Measurements from ENCODE around the gene PPFIA1.

The PPFIA1 gene

GRCh38 chr11:70433526-70433925 is 163.0 kb downstream of the PPFIA1 start:
- DNase-seq: no peak

All from central memory CD4-positive, alpha-beta T cell (primary cell).